Thoracic aorta (tissue), 2 donors: ENCODE results near the gene BARX2. TPM values are rescaled to one million over a fixed set of nuclear protein-coding genes. Genes with fewer than 3 reads are reported as not detected.

Experiments
- ATAC-seq: fragments of 150-250 bp; one replicate; pipeline ENCODE4 v1.8.0; 2017; ENCODE audit warnings: low read depth; ENCODE audit not compliant: insufficient number of reproducible peaks, low FRiP score
- DNase-seq: peaks from one replicate; pipeline ENCODE4 v3.0.0-alpha.2; 2020; ENCODE audit warnings: low spot score
- H3K27ac ChIP-seq, 2 donors: fragments of 200-600 bp; sonication (generic); 1 replicate in 1 of 2; 2 replicates in 1 of 2; pipeline ENCODE4 v1.5.1; 2016; ENCODE audit warnings: mild to moderate bottlenecking in 2 of 2, moderate library complexity in 2 of 2
- H3K27me3 ChIP-seq: fragments of 200-600 bp; sonication (generic); replicated peaks from 2 replicates; pipeline ENCODE4 v1.6.0; 2016; ENCODE audit warnings: mild to moderate bottlenecking; ENCODE audit not compliant: insufficient read depth
- H3K36me3 ChIP-seq: fragments of 200-600 bp; sonication (generic); one replicate; pipeline ENCODE4 v1.5.1; 2016
- H3K4me1 ChIP-seq, 2 donors: fragments of 200-600 bp; sonication (generic); 1 replicate in 1 of 2; 2 replicates in 1 of 2; pipeline versions ENCODE4 v1.5.1 to v1.6.0; 2016; ENCODE audit warnings: low read depth in 2 of 2, mild to moderate bottlenecking in 1 of 2; ENCODE audit not compliant: control insufficient read depth in 1 of 2
- H3K4me3 ChIP-seq: fragments of 200-600 bp; sonication (generic); 2 replicates; pipeline ENCODE4 v1.5.1; 2016; ENCODE audit warnings: mild to moderate bottlenecking
- H3K9me3 ChIP-seq: fragments of 200-600 bp; sonication (generic); 2 replicates; pipeline ENCODE4 v1.5.1; 2016
- CTCF ChIP-seq: fragments of 200-600 bp; sonication (generic); IDR thresholded peaks from one replicate; pipeline ENCODE4 v1.5.1; 2019; ENCODE audit warnings: antibody characterized with exemption
- total RNA-seq, 2 donors: library from RNA; depleted of rRNA; stranded (reverse); fragments of >200 nt; gene quantifications; one replicate each; pipeline versions ENCODE4 v1.1.0 to v1.2.3, GENCODE V29; 2016

BARX2 gene
- total RNA-seq, 2 donors from 2014 or later, result not detected

- Histone ChIP-seq H3K4me1 (no peaks in the 10 kb centered on the region), H3K27ac (no peak overlapping the region), H3K4me3 (no peak overlapping the region), H3K9me3 (no peaks in the 10 kb centered on the region), H3K27me3 (no peaks in the 10 kb centered on the region), H3K36me3 (no peaks in the 10 kb centered on the region)
- no peak for ATAC-seq
- no peak for DNase-seq
- no peak for TF ChIP-seq CTCF
Measured at GRCh38 chr11:129417458-129417857, 41.8 kb downstream of the BARX2 start.

- no peak overlapping the region for H3K27ac ChIP-seq
- TF ChIP-seq CTCF, result no peak
- DNase-seq, result no peak
- no peaks in the 10 kb centered on the region for H3K9me3 ChIP-seq
- no peak overlapping the region for H3K4me3 ChIP-seq
- H3K4me1 ChIP-seq, result no peaks in the 10 kb centered on the region
- H3K27me3 ChIP-seq, result no peaks in the 10 kb centered on the region
- no peak for ATAC-seq
- no peaks in the 10 kb centered on the region for H3K36me3 ChIP-seq
Measured at GRCh38 chr11:129418039-129418438, 42.4 kb downstream of the BARX2 start.

GRCh38 chr11:129419386-129419785 lies 43.7 kb downstream of the BARX2 start:
- Histone ChIP-seq H3K27ac (no peak overlapping the region), H3K9me3 (no peaks in the 10 kb centered on the region), H3K4me3 (no peak overlapping the region), H3K27me3 (no peaks in the 10 kb centered on the region), H3K36me3 (no peaks in the 10 kb centered on the region), H3K4me1 (no peaks in the 10 kb centered on the region)
- ATAC-seq (no peak), DNase-seq (no peak)
- no peak for TF ChIP-seq CTCF

- no peaks in the 10 kb centered on the region for H3K36me3 ChIP-seq
- no peak for ATAC-seq
- no peak for DNase-seq
- no peak overlapping the region for H3K4me3 ChIP-seq
- H3K27ac ChIP-seq, result no peak overlapping the region
- no peaks in the 10 kb centered on the region for H3K27me3 ChIP-seq
- H3K4me1 ChIP-seq, result no peaks in the 10 kb centered on the region
- no peaks in the 10 kb centered on the region for H3K9me3 ChIP-seq
- TF ChIP-seq CTCF, result no peak
Measured at GRCh38 chr11:129423426-129423825, 47.8 kb downstream of the BARX2 start.

- H3K27ac ChIP-seq, result no peak overlapping the region
- H3K36me3 ChIP-seq, result no peaks in the 10 kb centered on the region
- no peaks in the 10 kb centered on the region for H3K9me3 ChIP-seq
- no peak overlapping the region for H3K4me3 ChIP-seq
- ATAC-seq, result no peak
- H3K27me3 ChIP-seq, result no peaks in the 10 kb centered on the region
- TF ChIP-seq CTCF, result no peak
- no peaks in the 10 kb centered on the region for H3K4me1 ChIP-seq
- no peak for DNase-seq
Measured at GRCh38 chr11:129425214-129425613, 49.6 kb downstream of the BARX2 start.
